Activated T-helper 1 cell treated with anti-CD3 and anti-CD28 coated beads, Interleukin-2, amount 50 U/mL, for 16 hours (primary cell): ENCODE data around the gene CSNK1G1.
"Not testable (repeated sequence)": the region's sequence is repeated elsewhere in the genome, so short reads cannot be mapped to it uniquely, and the experiment has no call there.

ENCODE experiments used
- DNase-seq, 2 donors: peaks; one replicate each; pipeline ENCODE4 v3.0.0-alpha.2; 2020; ENCODE audit warnings: low read depth in 1 of 2, low spot score in 1 of 2

CSNK1G1 gene

GRCh38 chr15:64351265-64351664 is 4.7 kb downstream of the CSNK1G1 start:
- DNase-seq, result no peak

- DNase-seq, result no peak
Measured at GRCh38 chr15:64349375-64349774, 6.6 kb downstream of the CSNK1G1 start.

GRCh38 chr15:64348455-64348854 is 7.5 kb downstream of the CSNK1G1 start:
- DNase-seq, result no peak

GRCh38 chr15:64346242-64346641 is 9.7 kb downstream of the CSNK1G1 start:
- DNase-seq, result not testable (repeated sequence)

- no peak for DNase-seq
Measured at GRCh38 chr15:64344651-64345294, 11.2 kb downstream of the CSNK1G1 start.

GRCh38 chr15:64343841-64344240 is 12.1 kb downstream of the CSNK1G1 start:
- DNase-seq, result no peak

GRCh38 chr15:64343222-64343621 is 12.8 kb downstream of the CSNK1G1 start:
- DNase-seq, result no peak

GRCh38 chr15:64341961-64342360 is 14.0 kb downstream of the CSNK1G1 start:
- DNase-seq, result no peak

- no peak for DNase-seq
Measured at GRCh38 chr15:64340355-64340754, 15.6 kb downstream of the CSNK1G1 start.

- DNase-seq, result no peak
Measured at GRCh38 chr15:64337761-64338160, 18.2 kb downstream of the CSNK1G1 start.

GRCh38 chr15:64333986-64334929 is 21.7 kb downstream of the CSNK1G1 start:
- DNase-seq, result peak in 1 of 2 donors; percentile 12

GRCh38 chr15:64333516-64333915 is 22.5 kb downstream of the CSNK1G1 start:
- DNase-seq, result no peak

- not testable (repeated sequence) for DNase-seq
Measured at GRCh38 chr15:64331668-64332067, 24.3 kb downstream of the CSNK1G1 start.

GRCh38 chr15:64326975-64327374 is 29.0 kb downstream of the CSNK1G1 start:
- DNase-seq, result not testable (repeated sequence)

GRCh38 chr15:64326458-64326857 is 29.5 kb downstream of the CSNK1G1 start:
- DNase-seq, result not testable (repeated sequence)

GRCh38 chr15:64324165-64324877 is 31.7 kb downstream of the CSNK1G1 start:
- DNase-seq, result no peak

GRCh38 chr15:64315216-64315615 is 40.8 kb downstream of the CSNK1G1 start:
- no peak for DNase-seq

GRCh38 chr15:64314456-64314855 is 41.5 kb downstream of the CSNK1G1 start:
- no peak for DNase-seq

GRCh38 chr15:64311566-64311965 is 44.4 kb downstream of the CSNK1G1 start:
- DNase-seq, result no peak

- DNase-seq, result no peak
Measured at GRCh38 chr15:64310036-64310435, 45.9 kb downstream of the CSNK1G1 start.

- DNase-seq, result no peak
Measured at GRCh38 chr15:64305261-64305660, 50.7 kb downstream of the CSNK1G1 start.

- DNase-seq, result no peak
Measured at GRCh38 chr15:64289550-64289949, 66.4 kb downstream of the CSNK1G1 start.
